ENCODE results near the gene PERM1. TPM values are rescaled to one million over a fixed set of nuclear protein-coding genes. Genes with fewer than 3 reads are reported as not detected.

Gene PERM1
- total RNA-seq, 1 donor from 2014 or later: not detected

- no peaks in the 10 kb centered on the region for H3K27me3 ChIP-seq (ENCODE audit: control insufficient read depth, insufficient read depth, low read length)
- H3K4me3 ChIP-seq (ENCODE audit: low read depth, low read length): peak overlapping the region; percentile 36
- peaks cover 33% of the 10 kb centered on the region for H3K36me3 ChIP-seq (ENCODE audit: control insufficient read depth, insufficient read depth, low read length)
- FAIRE-seq (no peak), DNase-seq (ENCODE audit: low read depth) (peak; percentile 83)
- TF ChIP-seq CTCF (IDR thresholded peaks at IDR 0.05; ENCODE audit: insufficient read depth, low read length, severe bottlenecking): no peak
Measured at GRCh38 chr1:1024771-1025699, 43.1 kb upstream of the PERM1 start.

DNA sequence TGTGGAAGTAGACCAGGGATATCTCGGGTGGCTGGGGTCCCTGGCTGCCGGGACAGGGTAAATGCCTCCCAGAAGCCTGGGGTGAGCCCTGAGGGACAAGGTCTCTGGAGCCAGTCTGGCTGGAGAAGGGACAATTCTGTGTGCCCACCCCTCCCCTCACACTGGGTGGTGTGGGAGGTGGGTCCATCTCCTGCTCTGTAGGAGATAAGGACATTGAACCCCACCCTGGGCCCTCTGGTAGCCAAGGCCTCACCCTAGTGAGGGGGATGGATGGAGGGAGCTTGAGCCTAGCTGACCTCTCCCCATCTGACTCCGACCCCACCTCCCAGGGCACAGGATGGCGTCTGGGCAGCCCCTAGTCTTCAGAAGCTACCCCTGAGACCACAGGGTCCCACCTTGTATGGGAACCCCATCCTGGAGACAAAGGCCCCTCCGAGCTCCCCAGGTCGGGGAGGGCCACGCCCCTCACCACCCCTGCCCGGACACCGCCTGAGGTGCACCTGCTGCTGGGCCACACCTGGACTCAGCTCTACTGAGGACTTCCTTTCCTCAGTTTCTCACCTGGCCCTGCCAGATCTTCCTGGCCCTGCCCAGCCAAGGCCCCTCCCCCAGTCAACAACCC, 42.4 kb upstream of the PERM1 start:
- FAIRE-seq (peak; percentile 75), DNase-seq (ENCODE audit: low read depth) (no peak)
- Histone ChIP-seq H3K27me3 (ENCODE audit: control insufficient read depth, insufficient read depth, low read length) (no peaks in the 10 kb centered on the region), H3K36me3 (ENCODE audit: control insufficient read depth, insufficient read depth, low read length) (peaks cover 33% of the 10 kb centered on the region), H3K4me3 (ENCODE audit: low read depth, low read length) (no peak overlapping the region)
- TF ChIP-seq CTCF (IDR thresholded peaks at IDR 0.05; ENCODE audit: insufficient read depth, low read length, severe bottlenecking): no peak

GRCh38 chr1:1023700-1024099, 41.8 kb upstream of the PERM1 start:
- H3K4me3 ChIP-seq (ENCODE audit: low read depth, low read length): no peak overlapping the region
- H3K27me3 ChIP-seq (ENCODE audit: control insufficient read depth, insufficient read depth, low read length): no peaks in the 10 kb centered on the region
- H3K36me3 ChIP-seq (ENCODE audit: control insufficient read depth, insufficient read depth, low read length): peaks cover 33% of the 10 kb centered on the region
- TF ChIP-seq CTCF (IDR thresholded peaks at IDR 0.05; ENCODE audit: insufficient read depth, low read length, severe bottlenecking): no peak
- FAIRE-seq (no peak), DNase-seq (ENCODE audit: low read depth) (no peak)

- TF ChIP-seq CTCF (IDR thresholded peaks at IDR 0.05; ENCODE audit: insufficient read depth, low read length, severe bottlenecking): no peak
- Histone ChIP-seq H3K4me3 (ENCODE audit: low read depth, low read length) (no peak overlapping the region), H3K36me3 (ENCODE audit: control insufficient read depth, insufficient read depth, low read length) (peaks cover 27% of the 10 kb centered on the region), H3K27me3 (ENCODE audit: control insufficient read depth, insufficient read depth, low read length) (no peaks in the 10 kb centered on the region)
- FAIRE-seq (no peak), DNase-seq (ENCODE audit: low read depth) (no peak)
Measured at GRCh38 chr1:1022302-1023009, 40.6 kb upstream of the PERM1 start.

- H3K4me3 ChIP-seq (ENCODE audit: low read depth, low read length): peak overlapping the region; percentile 70
- FAIRE-seq: peak; percentile 68
- peak; percentile 77 for DNase-seq (ENCODE audit: low read depth)
- H3K36me3 ChIP-seq (ENCODE audit: control insufficient read depth, insufficient read depth, low read length): peaks cover 22% of the 10 kb centered on the region
- H3K27me3 ChIP-seq (ENCODE audit: control insufficient read depth, insufficient read depth, low read length): no peaks in the 10 kb centered on the region
- TF ChIP-seq CTCF (IDR thresholded peaks at IDR 0.05; ENCODE audit: insufficient read depth, low read length, severe bottlenecking): no peak
Measured at GRCh38 chr1:1021920-1022259, 40.0 kb upstream of the PERM1 start.

Measured in bronchial epithelial cell (primary cell).